ENCODE data around the gene MIF4GD.

The MIF4GD gene

GRCh38 chr17:75263055-75263454, 8.0 kb downstream of the MIF4GD start:
- TF ChIP-seq SIN3A (IDR thresholded peaks at IDR 0.05; ENCODE audit: borderline replicate concordance, insufficient read depth, low read length) (no peak), POLR2AphosphoS5 (IDR thresholded peaks at IDR 0.05; ENCODE audit: low read depth, low read length) (no peak), FOXP2 (optimal IDR thresholded peaks at IDR 0.05; ENCODE audit: borderline replicate concordance, extremely low read depth, extremely low read length, insufficient read depth) (no peak), TAF1 (IDR thresholded peaks at IDR 0.05; ENCODE audit: borderline replicate concordance, insufficient read depth, low read length) (no peak)
- TF ChIP-seq, protein P1, sequence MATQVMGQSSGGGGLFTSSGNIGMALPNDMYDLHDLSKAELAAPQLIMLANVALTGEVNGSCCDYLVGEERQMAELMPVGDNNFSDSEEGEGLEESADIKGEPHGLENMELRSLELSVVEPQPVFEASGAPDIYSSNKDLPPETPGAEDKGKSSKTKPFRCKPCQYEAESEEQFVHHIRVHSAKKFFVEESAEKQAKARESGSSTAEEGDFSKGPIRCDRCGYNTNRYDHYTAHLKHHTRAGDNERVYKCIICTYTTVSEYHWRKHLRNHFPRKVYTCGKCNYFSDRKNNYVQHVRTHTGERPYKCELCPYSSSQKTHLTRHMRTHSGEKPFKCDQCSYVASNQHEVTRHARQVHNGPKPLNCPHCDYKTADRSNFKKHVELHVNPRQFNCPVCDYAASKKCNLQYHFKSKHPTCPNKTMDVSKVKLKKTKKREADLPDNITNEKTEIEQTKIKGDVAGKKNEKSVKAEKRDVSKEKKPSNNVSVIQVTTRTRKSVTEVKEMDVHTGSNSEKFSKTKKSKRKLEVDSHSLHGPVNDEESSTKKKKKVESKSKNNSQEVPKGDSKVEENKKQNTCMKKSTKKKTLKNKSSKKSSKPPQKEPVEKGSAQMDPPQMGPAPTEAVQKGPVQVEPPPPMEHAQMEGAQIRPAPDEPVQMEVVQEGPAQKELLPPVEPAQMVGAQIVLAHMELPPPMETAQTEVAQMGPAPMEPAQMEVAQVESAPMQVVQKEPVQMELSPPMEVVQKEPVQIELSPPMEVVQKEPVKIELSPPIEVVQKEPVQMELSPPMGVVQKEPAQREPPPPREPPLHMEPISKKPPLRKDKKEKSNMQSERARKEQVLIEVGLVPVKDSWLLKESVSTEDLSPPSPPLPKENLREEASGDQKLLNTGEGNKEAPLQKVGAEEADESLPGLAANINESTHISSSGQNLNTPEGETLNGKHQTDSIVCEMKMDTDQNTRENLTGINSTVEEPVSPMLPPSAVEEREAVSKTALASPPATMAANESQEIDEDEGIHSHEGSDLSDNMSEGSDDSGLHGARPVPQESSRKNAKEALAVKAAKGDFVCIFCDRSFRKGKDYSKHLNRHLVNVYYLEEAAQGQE (IDR thresholded peaks at IDR 0.05; ENCODE audit: insufficient read depth in 1 of 2, low read depth in 2 of 2, low read length in 2 of 2), result no peak

DNA sequence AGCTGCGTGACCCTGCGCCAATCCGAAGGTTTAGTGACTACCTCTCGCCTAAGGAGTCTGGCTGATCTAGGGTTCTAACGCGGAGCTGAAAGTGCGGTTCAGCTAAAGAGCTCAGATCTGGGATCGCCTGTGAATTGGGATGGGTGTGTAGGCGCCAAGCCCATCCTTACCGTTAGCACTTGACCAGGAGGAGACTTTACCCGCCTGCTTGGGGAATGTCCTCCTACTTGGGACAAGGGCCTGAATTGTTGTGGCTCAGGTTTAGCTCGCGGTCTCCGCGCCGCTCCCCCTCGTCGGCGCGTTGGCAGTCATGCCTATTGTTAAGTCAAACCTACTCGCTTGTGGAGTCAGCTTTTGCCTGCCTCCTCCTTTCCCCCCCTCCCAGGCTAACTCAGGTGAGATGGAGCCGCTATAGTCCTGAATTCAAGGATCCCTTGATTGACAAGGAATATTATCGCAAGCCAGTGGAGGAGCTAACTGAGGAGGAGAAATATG, 8.9 kb downstream of the MIF4GD start:
- TF ChIP-seq TAF1 (IDR thresholded peaks at IDR 0.05; ENCODE audit: borderline replicate concordance, insufficient read depth, low read length), result no peak
- no peak for TF ChIP-seq FOXP2 (optimal IDR thresholded peaks at IDR 0.05; ENCODE audit: borderline replicate concordance, extremely low read depth, extremely low read length, insufficient read depth)
- TF ChIP-seq SIN3A (IDR thresholded peaks at IDR 0.05; ENCODE audit: borderline replicate concordance, insufficient read depth, low read length), result no peak
- TF ChIP-seq, protein P1 (IDR thresholded peaks at IDR 0.05; ENCODE audit: insufficient read depth in 1 of 2, low read depth in 2 of 2, low read length in 2 of 2), result no peak
- no peak for TF ChIP-seq POLR2AphosphoS5 (IDR thresholded peaks at IDR 0.05; ENCODE audit: low read depth, low read length)

DNA sequence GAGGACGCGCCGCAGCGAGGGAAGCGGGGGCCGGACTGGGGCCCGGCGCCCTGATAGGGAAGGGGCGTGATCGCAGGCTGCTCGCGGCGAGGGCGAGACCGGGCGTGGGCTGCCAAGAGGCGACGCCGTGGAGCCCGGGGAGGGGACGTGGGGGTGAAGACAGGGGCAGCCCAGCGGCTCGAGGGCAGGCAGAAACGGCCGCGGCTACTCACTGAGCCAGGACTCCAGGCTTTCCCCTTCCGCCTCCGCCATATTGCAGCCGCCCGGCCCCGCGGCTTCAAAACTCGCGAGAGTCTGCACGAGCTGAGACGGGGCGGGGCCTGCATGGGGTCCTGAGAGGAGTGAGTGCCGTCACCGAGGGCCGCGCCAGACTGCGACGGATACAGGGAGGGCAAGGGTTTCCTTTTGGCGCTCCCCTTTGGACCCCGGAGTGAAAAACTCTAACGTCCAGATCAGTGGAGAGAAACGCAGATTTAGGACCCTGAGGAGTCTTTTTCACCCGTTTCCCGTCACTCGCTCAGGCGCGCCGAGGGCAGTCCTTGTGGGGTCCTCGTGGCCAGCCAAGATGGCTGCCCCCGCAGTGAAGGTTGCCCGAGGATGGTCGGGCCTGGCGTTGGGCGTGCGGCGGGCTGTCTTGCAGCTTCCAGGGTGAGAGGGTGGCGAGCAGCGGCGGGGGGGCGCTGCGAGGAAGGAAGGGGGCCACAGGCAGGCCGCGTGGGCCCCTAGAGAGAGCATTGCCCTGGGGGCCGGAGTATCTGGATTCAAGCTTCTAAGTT, 9.5 kb downstream of the MIF4GD start, which contains the start of the genes GGA3 and MRPS7:
GGA3 (minus strand) TSS at position 271 of the 776 bp plus-strand sequence; CDS start at position 252, 19 bp downstream.
MRPS7 (plus strand) TSS at position 544 of the 776 bp plus-strand sequence; CDS start at position 566, 22 bp downstream.
- TF ChIP-seq TAF1 (IDR thresholded peaks at IDR 0.05; ENCODE audit: borderline replicate concordance, insufficient read depth, low read length), result peak; percentile 97
- TF ChIP-seq SIN3A (IDR thresholded peaks at IDR 0.05; ENCODE audit: borderline replicate concordance, insufficient read depth, low read length), result no peak; the same call in 1 of the 2 replicates
- peak; percentile 28 for TF ChIP-seq FOXP2 (optimal IDR thresholded peaks at IDR 0.05; ENCODE audit: borderline replicate concordance, extremely low read depth, extremely low read length, insufficient read depth)
- TF ChIP-seq POLR2AphosphoS5 (IDR thresholded peaks at IDR 0.05; ENCODE audit: low read depth, low read length), result peak; percentile 89
- TF ChIP-seq, protein P1 (IDR thresholded peaks at IDR 0.05; ENCODE audit: insufficient read depth in 1 of 2, low read depth in 2 of 2, low read length in 2 of 2), result peak; percentile 6 to 55; a peak in 2 of 4 replicates

GRCh38 chr17:75260641-75261335, 10.2 kb downstream of the MIF4GD start:
- no peak for TF ChIP-seq POLR2AphosphoS5 (IDR thresholded peaks at IDR 0.05; ENCODE audit: low read depth, low read length)
- no peak for TF ChIP-seq SIN3A (IDR thresholded peaks at IDR 0.05; ENCODE audit: borderline replicate concordance, insufficient read depth, low read length)
- no peak for TF ChIP-seq FOXP2 (optimal IDR thresholded peaks at IDR 0.05; ENCODE audit: borderline replicate concordance, extremely low read depth, extremely low read length, insufficient read depth)
- TF ChIP-seq TAF1 (IDR thresholded peaks at IDR 0.05; ENCODE audit: borderline replicate concordance, insufficient read depth, low read length), result no peak
- TF ChIP-seq, protein P1 (IDR thresholded peaks at IDR 0.05; ENCODE audit: insufficient read depth in 1 of 2, low read depth in 2 of 2, low read length in 2 of 2), result no peak

Data from PFSK-1 (cell line).